IMR-90 (cell line): ENCODE measurements around the gene FGD5. TPM values are rescaled to one million over a fixed set of nuclear protein-coding genes. Genes with fewer than 3 reads are reported as not detected.

Experiments
- ATAC-seq: fragments of 200-7000 bp; cut with Tn5 transposase; 2 replicates; pipeline ENCODE4 v1.9.1; 2020; ENCODE audit warnings: low read depth, mild to moderate bottlenecking, moderate library complexity
- BruUV-seq: library from RNA; stranded (reverse); fragments of 400-500 nt; replicated peaks from 2 replicates; lab custom pipeline; 2021; lab: Mats Ljungman, UMichigan
- CTCF ChIA-PET: fragments of 300-600 bp; formaldehyde crosslinking; extraction: SDS; loops from one replicate; lab custom pipeline; 2021; ENCODE audit warnings: antibody characterized with exemption; lab: Yijun Ruan, JAX
- POLR2A ChIA-PET: fragments of 300-600 bp; sonication (Branson Sonifier 250); formaldehyde crosslinking; loops from one replicate; lab custom pipeline; 2022; ENCODE audit warnings: antibody characterized with exemption; ENCODE audit not compliant: unreplicated experiment; lab: Charles Lee
- DNase-seq: peaks from one replicate; pipeline ENCODE4 v3.0.0; 2013
- H2AFZ ChIP-seq: replicated peaks from 2 replicates; pipeline ENCODE3; 2013; ENCODE audit warnings: low read length, mild to moderate bottlenecking; ENCODE audit not compliant: poor library complexity
- H2AK5ac ChIP-seq: 2 replicates; pipeline ENCODE4 v1.6.1; 2013; ENCODE audit warnings: low read depth, low read length, inconsistent platforms
- H2AK9ac ChIP-seq: replicated peaks from 2 replicates; pipeline ENCODE3; 2013; ENCODE audit warnings: mild to moderate bottlenecking, low read depth, low read length, moderate library complexity; ENCODE audit not compliant: poor library complexity
- H2BK120ac ChIP-seq: 2 replicates; pipeline ENCODE4 v1.6.1; 2013; ENCODE audit warnings: low read depth, low read length, inconsistent platforms
- H2BK15ac ChIP-seq: 3 replicates; pipeline ENCODE4 v1.6.1; 2013; ENCODE audit warnings: low read depth, low read length, inconsistent platforms
- H2BK20ac ChIP-seq: 2 replicates; pipeline ENCODE4 v1.6.1; 2013; ENCODE audit warnings: low read depth, mild to moderate bottlenecking, inconsistent platforms, low read length, moderate library complexity
- H2BK5ac ChIP-seq: 2 replicates; pipeline ENCODE4 v1.6.1; 2013; ENCODE audit warnings: mild to moderate bottlenecking, low read depth, low read length, inconsistent platforms; ENCODE audit not compliant: poor library complexity, severe bottlenecking
- H3K14ac ChIP-seq: replicated peaks from 2 replicates; pipeline ENCODE4 v1.6.1; 2013; ENCODE audit warnings: low read depth, low read length, inconsistent platforms
- H3K18ac ChIP-seq: 2 replicates; pipeline ENCODE4 v1.6.1; 2013; ENCODE audit warnings: low read depth, low read length, control low read depth
- H3K23ac ChIP-seq: 2 replicates; pipeline ENCODE4 v1.6.1; 2013; ENCODE audit warnings: low read depth, low read length, inconsistent platforms
- H3K27ac ChIP-seq: 2 replicates; pipeline ENCODE4 v1.5.1; 2013; ENCODE audit warnings: mild to moderate bottlenecking, control low read depth, low read length; ENCODE audit not compliant: insufficient read depth
- H3K27me3 ChIP-seq: 2 replicates; pipeline ENCODE4 v1.6.1; 2013; ENCODE audit warnings: low read length; ENCODE audit not compliant: control insufficient read depth, insufficient read depth
- H3K36me3 ChIP-seq: 2 replicates; pipeline ENCODE4 v1.6.1; 2013; ENCODE audit warnings: low read length, mixed read lengths; ENCODE audit not compliant: control insufficient read depth, insufficient read depth
- H3K4ac ChIP-seq: 2 replicates; pipeline ENCODE4 v1.6.1; 2013; ENCODE audit warnings: low read depth, low read length, inconsistent platforms
- H3K4me1 ChIP-seq: 2 replicates; pipeline ENCODE4 v1.6.1; 2013; ENCODE audit warnings: low read length, mixed read lengths; ENCODE audit not compliant: control insufficient read depth, insufficient read depth
- H3K4me2 ChIP-seq: 2 replicates; pipeline ENCODE4 v1.6.1; 2013; ENCODE audit warnings: low read depth, mild to moderate bottlenecking, control low read depth, low read length, moderate library complexity
- H3K4me3 ChIP-seq: 2 replicates; pipeline ENCODE4 v1.5.1; 2013; ENCODE audit warnings: low read depth, mild to moderate bottlenecking, control low read depth, low read length, moderate library complexity; ENCODE audit not compliant: insufficient read depth
- H3K56ac ChIP-seq: 2 replicates; pipeline ENCODE4 v1.6.1; 2013; ENCODE audit warnings: low read length, inconsistent platforms; ENCODE audit not compliant: insufficient read depth; ENCODE audit errors: extremely low read depth
- H3K79me1 ChIP-seq, 2 experiments: 2 replicates each; pipeline ENCODE4 v1.6.1; 2013; ENCODE audit warnings: low read length in 2 of 2, inconsistent platforms in 1 of 2, low read depth in 1 of 2
- H3K9ac ChIP-seq: 2 replicates; pipeline ENCODE4 v1.6.1; 2013; ENCODE audit warnings: low read depth, low read length, control low read depth
- H3K9me1 ChIP-seq: 2 replicates; pipeline ENCODE4 v1.6.1; 2013; ENCODE audit warnings: low read length, inconsistent platforms; ENCODE audit not compliant: insufficient read depth
- H3K9me3 ChIP-seq: 2 replicates; pipeline ENCODE4 v1.6.1; 2013; ENCODE audit warnings: low read length; ENCODE audit not compliant: control insufficient read depth, insufficient read depth
- H4K20me1 ChIP-seq: 2 replicates; pipeline ENCODE4 v1.6.1; 2013; ENCODE audit warnings: low read length, inconsistent platforms; ENCODE audit not compliant: insufficient read depth
- H4K5ac ChIP-seq: 2 replicates; pipeline ENCODE4 v1.6.1; 2013; ENCODE audit warnings: mild to moderate bottlenecking, low read depth, low read length, control low read depth
- H4K8ac ChIP-seq, 2 experiments: 2 replicates each; pipeline ENCODE4 v1.6.1; 2013; ENCODE audit warnings: low read depth in 2 of 2, low read length in 2 of 2, control low read depth in 1 of 2, inconsistent platforms in 1 of 2
- H4K91ac ChIP-seq: 2 replicates; pipeline ENCODE4 v1.6.1; 2013; ENCODE audit warnings: low read depth, low read length, inconsistent platforms; ENCODE audit not compliant: insufficient read depth
- BHLHE40 ChIP-seq: fragments of 150-350 bp; IDR thresholded peaks from 2 replicates; pipeline ENCODE4 v1.6.1; 2016; ENCODE audit warnings: mild to moderate bottlenecking, low read depth, low read length
- CEBPB ChIP-seq: IDR thresholded peaks from 2 replicates; pipeline ENCODE4 v1.6.1; 2012; ENCODE audit warnings: low read depth, low read length, improper control_type of control experiment
- CHD1 ChIP-seq: IDR thresholded peaks from 2 replicates; pipeline ENCODE4 v1.6.1; 2012; ENCODE audit warnings: low read depth, low read length, improper control_type of control experiment
- CTCF ChIP-seq: conservative IDR thresholded peaks from 2 replicates; pipeline ENCODE4 v1.5.1; 2012; ENCODE audit warnings: mild to moderate bottlenecking, low read depth, low read length, improper control_type of control experiment
- ELK1 ChIP-seq: fragments of 150-350 bp; IDR thresholded peaks from 2 replicates; pipeline ENCODE4 v1.6.1; 2016; ENCODE audit warnings: low read depth, mild to moderate bottlenecking, low read length, moderate library complexity, borderline replicate concordance
- FOS ChIP-seq: fragments of 150-350 bp; IDR thresholded peaks from 2 replicates; pipeline ENCODE4 v1.6.1; 2016; ENCODE audit warnings: low read depth, low read length
- MAFK ChIP-seq: IDR thresholded peaks from 2 replicates; pipeline ENCODE4 v1.6.1; 2012; ENCODE audit warnings: low read depth, low read length, improper control_type of control experiment
- MAZ ChIP-seq: IDR thresholded peaks from 2 replicates; pipeline ENCODE4 v1.6.1; 2012; ENCODE audit warnings: low read depth, mild to moderate bottlenecking, low read length, improper control_type of control experiment, moderate library complexity, borderline replicate concordance
- MXI1 ChIP-seq: IDR thresholded peaks from 2 replicates; pipeline ENCODE4 v1.6.1; 2012; ENCODE audit warnings: low read depth, mild to moderate bottlenecking, low read length, moderate library complexity, borderline replicate concordance
- NFE2L2 ChIP-seq: fragments of 150-350 bp; IDR thresholded peaks from 2 replicates; pipeline ENCODE4 v1.6.1; 2016; ENCODE audit warnings: low read depth, mild to moderate bottlenecking, low read length
- POLR2A ChIP-seq: IDR thresholded peaks from 2 replicates; pipeline ENCODE4 v1.6.1; 2012; ENCODE audit warnings: mild to moderate bottlenecking, low read depth, low read length
- RAD21 ChIP-seq: IDR thresholded peaks from 2 replicates; pipeline ENCODE4 v1.6.1; 2012; ENCODE audit warnings: low read length, improper control_type of control experiment
- RCOR1 ChIP-seq: IDR thresholded peaks from 2 replicates; pipeline ENCODE4 v1.6.1; 2012; ENCODE audit warnings: mild to moderate bottlenecking, low read length, improper control_type of control experiment; ENCODE audit not compliant: insufficient replicate concordance
- RFX5 ChIP-seq: IDR thresholded peaks from 2 replicates; pipeline ENCODE4 v1.8.0; 2012; ENCODE audit warnings: low read depth, mild to moderate bottlenecking, low read length, moderate library complexity
- SMC3 ChIP-seq: fragments of 150-350 bp; IDR thresholded peaks from 2 replicates; pipeline ENCODE4 v1.6.1; 2016; ENCODE audit warnings: low read depth, mild to moderate bottlenecking, antibody characterized with exemption, low read length, moderate library complexity
- USF2 ChIP-seq: fragments of 150-350 bp; IDR thresholded peaks from 2 replicates; pipeline ENCODE4 v1.6.1; 2017; ENCODE audit warnings: mild to moderate bottlenecking, antibody characterized with exemption, low read length, low read depth
- whole genome bisulfite sequencing, 2 experiments: methylation state at CpG; one replicate each; pipeline versions ENCODE4 v1.1.5 to v1.1.7; 2013; ENCODE audit warnings: missing lambda C conversion rate in 2 of 2; ENCODE audit not compliant: insufficient read length in 1 of 2; ENCODE audit errors: extremely low coverage in 2 of 2; 5-methylcytosine and 5-hydroxymethylcytosine counted together
- dilution Hi-C: fragments of 300-500 bp; cut with HindIII; formaldehyde crosslinking; loops from one replicate; pipeline ENCODE4 v1.14.3; 2018; ENCODE audit warnings: low sequenced_read_pairs; ENCODE audit not compliant: unreplicated experiment
- in situ Hi-C: fragments of 300-500 bp; cut with MboI; formaldehyde crosslinking; loops from 3 replicates; pipeline ENCODE4 v1.14.3; 2019; ENCODE audit warnings: low sequenced_read_pairs, inconsistent platforms, mixed read lengths
- intact Hi-C: fragments of 100-400 bp; cut with micrococcal nuclease; formaldehyde crosslinking; loops from 2 replicates; pipeline ENCODE4 v1.10.0; 2022
- polyA plus RNA-seq, 3 experiments: library from polyadenylated mRNA; depleted of rRNA; stranded (reverse); fragments of >200 nt; gene quantifications; 2 replicates each; pipeline ENCODE4 v1.2.3, GENCODE V29; 2012; ENCODE audit warnings: low replicate concordance in 1 of 3
- total RNA-seq: library from RNA; depleted of rRNA; stranded (reverse); fragments of >200 nt; gene quantifications from 2 replicates; pipeline ENCODE4 v1.2.3, GENCODE V29; 2012

FGD5 gene
- total and polyA plus RNA-seq, 2 of the 4 experiments (the other 2 are of a cell fraction): not detected

- Histone ChIP-seq H2BK5ac (no peak overlapping the region), H2BK15ac (no peak overlapping the region), H3K36me3 (no peaks in the 10 kb centered on the region), H3K4me1 (no peaks in the 10 kb centered on the region), H3K9me1 (no peaks in the 10 kb centered on the region), H4K5ac (no peak overlapping the region), H3K4me3 (no peak overlapping the region), H2BK120ac (no peak overlapping the region), H3K18ac (no peak overlapping the region), H4K91ac (no peak overlapping the region), H4K20me1 (no peaks in the 10 kb centered on the region), H2AK9ac (no peak overlapping the region), H3K56ac (no peak overlapping the region), H3K79me1 (no peaks in the 10 kb centered on the region), H3K4ac (no peak overlapping the region), H3K4me2 (no peak overlapping the region), H3K27ac (no peak overlapping the region), H3K27me3 (peaks cover 6% of the 10 kb centered on the region; the same call in 1 of the 2 replicates), H3K23ac (no peak overlapping the region), H4K8ac (no peak overlapping the region), H3K9ac (no peak overlapping the region), H3K9me3 (no peaks in the 10 kb centered on the region), H2BK20ac (no peak overlapping the region), H3K14ac (no peak overlapping the region), H2AFZ (no peak overlapping the region), H2AK5ac (no peak overlapping the region)
- BruUV-seq: no TSS peak
- in situ Hi-C loops: no loop called here
- CTCF ChIA-PET: no interaction called here
- ATAC-seq (no peak), DNase-seq (no peak)
- dilution Hi-C loops: no loop called here
- TF ChIP-seq SMC3 (no peak), POLR2A (no peak), MXI1 (no peak), BHLHE40 (no peak), FOS (no peak), RAD21 (no peak), MAFK (no peak), USF2 (no peak), NFE2L2 (no peak), ELK1 (no peak), RCOR1 (no peak), CTCF (no peak), MAZ (no peak), CHD1 (no peak), CEBPB (no peak), RFX5 (no peak)
- 100% methylated on average over 1 of the region's 5 CpGs; no CpG with 5 or more reads in 1 of the 2 experiments for WGBS, 2 experiments
- intact Hi-C loops: no loop called here
- POLR2A ChIA-PET: no interaction called here
Observed at GRCh38 chr3:14866627-14867026, 47.9 kb downstream of the FGD5 start.
